Right lobe of liver (tissue), 4 donors: Measurements from ENCODE around the gene GH2.

Source experiments
- CTCF ChIP-seq, 4 donors: fragments of 200-600 bp in 3 of 4; fragments of 450-650 bp in 1 of 4; IDR thresholded peaks; one replicate each; pipeline versions ENCODE4 v1.5.1 to v1.8.0; 2016 to 2022; ENCODE audit warnings: antibody characterized with exemption in 4 of 4, mild to moderate bottlenecking in 2 of 4
- POLR2A ChIP-seq: fragments of 450-650 bp; IDR thresholded peaks from one replicate; pipeline ENCODE4 v1.6.1; 2017; ENCODE audit warnings: antibody characterized with exemption, mild to moderate bottlenecking
- donor health status: DM: no; HTN: no; CAD: no.
- donor health status: DM: no; HTN: no; CAD: no.
- donor health status: DM: no; HTN: yes; CAD: no.

- peak; percentile 45 to 70 (median 50) for TF ChIP-seq CTCF (IDR thresholded peaks at IDR 0.05)
- TF ChIP-seq POLR2A = no peak
These were observed 32.7 kb downstream of the GH2 start for GRCh38 chr17:63848834-63849689.
